K562 (cell line): ENCODE measurements around the gene EPB41L1. TPM values are rescaled to one million over a fixed set of nuclear protein-coding genes. Genes with fewer than 3 reads are reported as not detected.

Source experiments
- ATAC-seq: fragments of 200-7000 bp; cut with Tn5 transposase; 3 replicates; pipeline ENCODE4 v1.9.1; 2020; ENCODE audit warnings: moderate library complexity
- BruUV-seq: library from RNA; stranded (reverse); fragments of 400-500 nt; replicated peaks from 2 replicates; lab custom pipeline; 2021; lab: Mats Ljungman, UMichigan
- CTCF ChIA-PET: fragments of 300-600 bp; formaldehyde crosslinking; extraction: SDS; loops from one replicate; lab custom pipeline; 2021; ENCODE audit warnings: low intra/inter-chr PET ratio; lab: Yijun Ruan, JAX
- POLR2A ChIA-PET: fragments of 300-600, 350-650 bp; sonication (Branson Sonifier 250); formaldehyde crosslinking; extraction: SDS; loops from one replicate; lab custom pipeline; 2021; ENCODE audit warnings: antibody characterized with exemption, inconsistent platforms; lab: Yijun Ruan, JAX
- DNase-seq, 4 experiments: peaks; one replicate each; pipeline versions ENCODE4 v3.0.0 to v3.0.0-alpha.2; 2011 to 2018; ENCODE audit warnings: low spot score in 3 of 4, mixed read lengths in 3 of 4; ENCODE audit errors: extremely low read depth in 1 of 4
- FAIRE-seq: peaks from 2 replicates; lab custom pipeline; 2011; peaks lifted over from hg19 to GRCh38; lab: Jason Lieb, UNC
- H2AFZ ChIP-seq: 2 replicates; pipeline ENCODE4 v1.6.0; 2011; ENCODE audit warnings: low read depth, low read length, control low read depth, inconsistent platforms
- H3K27ac ChIP-seq: fragments of 200-600 bp; 3 replicates; pipeline ENCODE4 v1.8.0; 2011; ENCODE audit warnings: low read depth, mild to moderate bottlenecking, control low read depth, inconsistent platforms, low read length, moderate library complexity, mixed read lengths; ENCODE audit errors: extremely low read depth
- H3K27me3 ChIP-seq, 2 experiments: fragments of 300-600 bp in 1 of 2; 2 replicates in 1 of 2; 3 replicates in 1 of 2; pipeline versions ENCODE4 v1.6.0 to v1.8.0; 2011; ENCODE audit warnings: inconsistent platforms in 2 of 2, low read length in 2 of 2, mild to moderate bottlenecking in 1 of 2, mixed read lengths in 1 of 2, moderate library complexity in 1 of 2; ENCODE audit not compliant: control insufficient read depth in 2 of 2, insufficient read depth in 2 of 2
- H3K36me3 ChIP-seq: fragments of 300-600 bp; 3 replicates; pipeline ENCODE4 v1.8.0; 2011; ENCODE audit warnings: mild to moderate bottlenecking, low read length, inconsistent platforms; ENCODE audit not compliant: control insufficient read depth, insufficient read depth
- H3K4me1 ChIP-seq, 2 experiments: fragments of 200-600 bp in 1 of 2; replicated peaks in 1 of 2; 2 replicates in 1 of 2; 3 replicates in 1 of 2; pipeline versions ENCODE4 v1.5.1 to v1.8.0; 2011; ENCODE audit warnings: inconsistent platforms in 2 of 2, low read length in 2 of 2, mild to moderate bottlenecking in 1 of 2, mixed read lengths in 1 of 2, moderate library complexity in 1 of 2; ENCODE audit not compliant: control insufficient read depth in 2 of 2, insufficient read depth in 2 of 2
- H3K4me2 ChIP-seq: 2 replicates; pipeline ENCODE4 v1.6.1; 2011; ENCODE audit warnings: low read length, control low read depth, inconsistent platforms, mixed read lengths; ENCODE audit not compliant: insufficient read depth
- H3K4me3 ChIP-seq: fragments of 200-600 bp; sonication (generic), shearing (Covaris generic); 2 replicates; pipeline ENCODE4 v1.5.1; 2016; ENCODE audit warnings: control low read depth, inconsistent platforms
- H3K79me2 ChIP-seq: fragments of 200-600 bp; 3 replicates; pipeline ENCODE4 v1.8.0; 2011; ENCODE audit warnings: low read length, inconsistent platforms; ENCODE audit not compliant: control insufficient read depth, insufficient read depth
- H3K9ac ChIP-seq, 2 experiments: 2 replicates each; pipeline versions ENCODE4 v1.6.0 to v1.6.1; 2011; ENCODE audit warnings: low read depth in 2 of 2, low read length in 2 of 2, control low read depth in 1 of 2, inconsistent platforms in 1 of 2, mild to moderate bottlenecking in 1 of 2, mixed read lengths in 1 of 2; ENCODE audit not compliant: insufficient read depth in 1 of 2
- H3K9me1 ChIP-seq: one replicate; pipeline ENCODE4 v1.6.0; 2011; ENCODE audit warnings: inconsistent platforms, mild to moderate bottlenecking, low read length, moderate library complexity; ENCODE audit not compliant: control insufficient read depth, insufficient read depth
- H3K9me3 ChIP-seq: replicated peaks from 2 replicates; pipeline ENCODE4 v1.5.1; 2011; ENCODE audit warnings: low read depth, low read length, inconsistent platforms; ENCODE audit not compliant: control insufficient read depth, insufficient read depth
- H4K20me1 ChIP-seq: replicated peaks from 2 replicates; pipeline ENCODE4 v1.6.1; 2011; ENCODE audit warnings: low read length, inconsistent platforms, mixed read lengths; ENCODE audit not compliant: control insufficient read depth, insufficient read depth
- CCNT2 ChIP-seq: IDR thresholded peaks from 2 replicates; pipeline ENCODE4 v1.6.1; 2011; ENCODE audit warnings: borderline replicate concordance, low read depth, mild to moderate bottlenecking, moderate library complexity, mixed read lengths, low read length; ENCODE audit not compliant: insufficient read length; ENCODE audit errors: extremely low read depth
- EHMT2 ChIP-seq: fragments of 450-650 bp; IDR thresholded peaks from 2 replicates; pipeline ENCODE4 v1.6.1; 2018; ENCODE audit warnings: antibody characterized with exemption
- PHF21A ChIP-seq: fragments of 450-650 bp; IDR thresholded peaks from 2 replicates; pipeline ENCODE4 v1.6.1; 2017; ENCODE audit warnings: low read depth, borderline replicate concordance
- RNF2 ChIP-seq: sonication (generic); IDR thresholded peaks from 2 replicates; pipeline ENCODE4 v1.6.1; 2016
- ZFPM2 ChIP-seq: fragments of 250-450 bp; sonication (Bioruptor Pico); IDR thresholded peaks from 2 replicates; pipeline ENCODE4 v1.5.1; 2022; ENCODE audit warnings: mild to moderate bottlenecking
- ZNF57 ChIP-seq: fragments of 450-650 bp; formaldehyde crosslinking; IDR thresholded peaks from 2 replicates; pipeline ENCODE4 v1.4.0; 2020; ENCODE audit warnings: mild to moderate bottlenecking, moderate library complexity
- ZNF75A ChIP-seq: fragments of 450-650 bp; formaldehyde crosslinking; IDR thresholded peaks from 2 replicates; pipeline ENCODE4 v1.4.0; 2020; ENCODE audit warnings: mild to moderate bottlenecking
- WGBS: fragments of 100-300 bp; shearing (Covaris generic); methylation state at CpG from one replicate; pipeline ENCODE4 v1.1.6; 2016; ENCODE audit warnings: low coverage, mixed read lengths; ENCODE audit not compliant: insufficient coverage; ENCODE audit errors: missing lambda C conversion rate; 5-methylcytosine and 5-hydroxymethylcytosine counted together
- in situ Hi-C: fragments of 300-500 bp; cut with MboI; formaldehyde crosslinking; loops from 4 replicates; pipeline ENCODE4 v1.15.0; 2018; ENCODE audit warnings: inconsistent platforms, mixed read lengths
- intact Hi-C: fragments of 100-400 bp; cut with micrococcal nuclease; formaldehyde crosslinking; loops from 2 replicates; pipeline ENCODE4 v1.14.2; 2022
- polyA plus RNA-seq, 8 experiments: library from polyadenylated mRNA; depleted of rRNA in 4 of 8; stranded (reverse) in 5 of 8; unstranded in 3 of 8; fragments of >200 nt; fragmentation: Nextera tagmentation in 2 of 8; fragmentation: Illumina TruSeq in 1 of 8; extraction: Ambion mirVana in 2 of 8; extraction: Trizol in 1 of 8; gene quantifications; 2 replicates each; pipeline versions ENCODE4 v1.2.1 to v1.2.3, GENCODE V29; 2011 to 2014; ENCODE audit warnings: inconsistent platforms in 1 of 8, missing spikeins in 1 of 8
- total RNA-seq, 7 experiments: library from RNA; depleted of rRNA in 6 of 7; stranded (reverse); fragments of >200 nt in 6 of 7; fragmentation: Illumina TruSeq in 2 of 7; extraction: Trizol in 2 of 7; gene quantifications; 2 replicates each; pipeline versions ENCODE4 v1.2.1 to v1.2.3, GENCODE V29; 2011 to 2021; ENCODE audit warnings: low replicate concordance in 1 of 7
- TF ChIP-seq, protein P1 (sequence below): fragments of 250-450 bp; sonication (Bioruptor Pico); IDR thresholded peaks from 2 replicates; pipeline ENCODE4 v1.4.0; 2020

Gene EPB41L1
- total and polyA plus RNA-seq, 9 of the 15 experiments (the other 6 are each of a cell fraction or from before 2014, with no cell fraction given) = 0.11 to 4.3 (median 1.3) TPM

DNA sequence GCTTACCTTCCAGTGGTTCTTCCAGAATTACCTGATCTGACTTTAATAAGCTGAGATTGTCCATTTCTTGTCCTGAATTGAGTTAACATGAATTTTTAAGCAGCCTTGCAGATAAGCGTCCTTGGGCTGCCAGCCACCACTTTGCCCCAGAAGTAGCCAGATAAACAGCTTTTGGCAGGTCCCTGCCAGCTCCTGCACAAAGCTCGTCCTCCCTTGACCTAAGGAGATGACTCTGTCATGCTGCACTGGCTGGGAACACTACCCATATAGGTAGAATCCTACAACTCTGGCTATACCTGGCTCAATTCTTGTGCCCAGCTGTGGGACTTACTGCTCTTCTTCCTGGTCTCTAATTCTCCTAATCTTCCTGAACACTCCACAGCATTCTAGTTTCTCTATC, 42.1 kb downstream of the EPB41L1 start (continued):
- TF ChIP-seq, protein P1, sequence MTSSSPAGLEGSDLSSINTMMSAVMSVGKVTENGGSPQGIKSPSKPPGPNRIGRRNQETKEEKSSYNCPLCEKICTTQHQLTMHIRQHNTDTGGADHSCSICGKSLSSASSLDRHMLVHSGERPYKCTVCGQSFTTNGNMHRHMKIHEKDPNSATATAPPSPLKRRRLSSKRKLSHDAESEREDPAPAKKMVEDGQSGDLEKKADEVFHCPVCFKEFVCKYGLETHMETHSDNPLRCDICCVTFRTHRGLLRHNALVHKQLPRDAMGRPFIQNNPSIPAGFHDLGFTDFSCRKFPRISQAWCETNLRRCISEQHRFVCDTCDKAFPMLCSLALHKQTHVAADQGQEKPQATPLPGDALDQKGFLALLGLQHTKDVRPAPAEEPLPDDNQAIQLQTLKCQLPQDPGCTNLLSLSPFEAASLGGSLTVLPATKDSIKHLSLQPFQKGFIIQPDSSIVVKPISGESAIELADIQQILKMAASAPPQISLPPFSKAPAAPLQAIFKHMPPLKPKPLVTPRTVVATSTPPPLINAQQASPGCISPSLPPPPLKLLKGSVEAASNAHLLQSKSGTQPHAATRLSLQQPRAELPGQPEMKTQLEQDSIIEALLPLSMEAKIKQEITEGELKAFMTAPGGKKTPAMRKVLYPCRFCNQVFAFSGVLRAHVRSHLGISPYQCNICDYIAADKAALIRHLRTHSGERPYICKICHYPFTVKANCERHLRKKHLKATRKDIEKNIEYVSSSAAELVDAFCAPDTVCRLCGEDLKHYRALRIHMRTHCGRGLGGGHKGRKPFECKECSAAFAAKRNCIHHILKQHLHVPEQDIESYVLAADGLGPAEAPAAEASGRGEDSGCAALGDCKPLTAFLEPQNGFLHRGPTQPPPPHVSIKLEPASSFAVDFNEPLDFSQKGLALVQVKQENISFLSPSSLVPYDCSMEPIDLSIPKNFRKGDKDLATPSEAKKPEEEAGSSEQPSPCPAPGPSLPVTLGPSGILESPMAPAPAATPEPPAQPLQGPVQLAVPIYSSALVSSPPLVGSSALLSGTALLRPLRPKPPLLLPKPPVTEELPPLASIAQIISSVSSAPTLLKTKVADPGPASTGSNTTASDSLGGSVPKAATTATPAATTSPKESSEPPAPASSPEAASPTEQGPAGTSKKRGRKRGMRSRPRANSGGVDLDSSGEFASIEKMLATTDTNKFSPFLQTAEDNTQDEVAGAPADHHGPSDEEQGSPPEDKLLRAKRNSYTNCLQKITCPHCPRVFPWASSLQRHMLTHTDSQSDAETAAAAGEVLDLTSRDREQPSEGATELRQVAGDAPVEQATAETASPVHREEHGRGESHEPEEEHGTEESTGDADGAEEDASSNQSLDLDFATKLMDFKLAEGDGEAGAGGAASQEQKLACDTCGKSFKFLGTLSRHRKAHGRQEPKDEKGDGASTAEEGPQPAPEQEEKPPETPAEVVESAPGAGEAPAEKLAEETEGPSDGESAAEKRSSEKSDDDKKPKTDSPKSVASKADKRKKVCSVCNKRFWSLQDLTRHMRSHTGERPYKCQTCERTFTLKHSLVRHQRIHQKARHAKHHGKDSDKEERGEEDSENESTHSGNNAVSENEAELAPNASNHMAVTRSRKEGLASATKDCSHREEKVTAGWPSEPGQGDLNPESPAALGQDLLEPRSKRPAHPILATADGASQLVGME (CRISPR knock-in tag) = no peak
- TF ChIP-seq, all 486 proteins: peak for 0

DNA sequence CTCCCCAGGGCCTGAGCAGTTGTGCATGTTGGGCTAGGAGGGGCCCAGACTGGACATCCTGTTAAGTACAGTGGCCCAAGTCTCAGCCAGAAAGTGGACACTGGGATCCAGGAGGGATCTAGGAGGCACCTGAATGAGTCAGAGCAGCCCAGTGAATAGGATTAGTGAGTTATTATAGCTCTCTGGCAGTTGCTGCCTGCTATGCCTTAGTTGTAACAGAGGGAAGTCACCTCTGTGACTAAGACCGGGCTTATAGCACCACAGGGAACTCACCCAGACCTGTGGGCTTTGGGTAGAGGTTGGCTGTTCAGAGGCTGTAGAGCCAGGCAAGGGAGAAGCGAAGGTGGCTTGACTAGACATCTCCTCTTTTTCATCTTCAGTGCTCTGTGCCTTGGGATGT, 42.7 kb downstream of the EPB41L1 start:
- intact Hi-C loops (no loop called here), in situ Hi-C loops (loop anchor here (5.0 kb wide), 1 partner anchor 40 kb away; no protein-coding TSS in a partner anchor)
- H2AFZ ChIP-seq = no peak overlapping the region
- no peak for TF ChIP-seq ZFPM2
- no peak for TF ChIP-seq PHF21A
- no peak for TF ChIP-seq ZNF57 (CRISPR knock-in tag)
- TF ChIP-seq RNF2 = no peak
- TF ChIP-seq EHMT2 = no peak
- TF ChIP-seq ZNF75A (CRISPR knock-in tag) = no peak
- no peak for TF ChIP-seq CCNT2
- no peaks in the 10 kb centered on the region for H3K4me1 ChIP-seq
- CTCF ChIA-PET = interaction anchor here (0.6 kb wide), 1 partner anchor 202 kb away, joined by 3 read pairs; no protein-coding TSS in a partner anchor
- peaks cover 6% of the 10 kb centered on the region; the same call in 1 of the 2 replicates for H4K20me1 ChIP-seq
- POLR2A ChIA-PET = no interaction called here
- 4% methylated on average over 2 of the region's 2 CpGs for WGBS
- peaks cover 12 to 45% of the 10 kb centered on the region in 2 experiments; a peak in 3 of 5 replicates for H3K27me3 ChIP-seq
- FAIRE-seq (no peak), ATAC-seq (no peak), DNase-seq (no peak)
- no peak overlapping the region for H3K27ac ChIP-seq
- H3K9ac ChIP-seq = no peak overlapping the region
- no peaks in the 10 kb centered on the region for H3K79me2 ChIP-seq
- H3K4me3 ChIP-seq = no peak overlapping the region
- no peaks in the 10 kb centered on the region for H3K36me3 ChIP-seq
- H3K4me2 ChIP-seq = no peak overlapping the region
- BruUV-seq = no TSS peak
- no peaks in the 10 kb centered on the region for H3K9me3 ChIP-seq
- no peaks in the 10 kb centered on the region for H3K9me1 ChIP-seq
